Breast epithelium (tissue), 4 donors: ENCODE data around the gene PNPLA5. TPM values are rescaled to one million over a fixed set of nuclear protein-coding genes. Genes with fewer than 3 reads are reported as not detected.
A peak's percentile ranks its signal among the peaks of the same experiment; 100 is the strongest.

ENCODE experiments used
- DNase-seq, 2 donors: peaks; one replicate each; pipeline ENCODE4 v3.0.0-alpha.2; 2019; ENCODE audit warnings: low spot score in 2 of 2
- H3K27ac ChIP-seq, 2 donors: fragments of 200-600 bp; sonication (generic) in 1 of 2; one replicate each; pipeline ENCODE4 v1.5.1; 2016 to 2019; ENCODE audit warnings: mild to moderate bottlenecking in 1 of 2
- H3K27me3 ChIP-seq, 2 donors: fragments of 200-600 bp; sonication (generic) in 1 of 2; one replicate each; pipeline versions ENCODE4 v1.5.1 to v1.6.0; 2017 to 2019; ENCODE audit warnings: control low read depth in 1 of 2, mild to moderate bottlenecking in 1 of 2
- H3K36me3 ChIP-seq: fragments of 200-600 bp; one replicate; pipeline ENCODE4 v1.5.1; 2019
- H3K4me1 ChIP-seq, 2 donors: fragments of 200-600 bp; sonication (generic); one replicate each; pipeline ENCODE4 v1.5.1; 2016 to 2019; ENCODE audit warnings: control low read depth in 1 of 2
- H3K4me3 ChIP-seq, 3 donors: fragments of 200-600 bp; sonication (generic); 1 replicate in 2 of 3; 2 replicates in 1 of 3; pipeline ENCODE4 v1.5.1; 2016 to 2019; ENCODE audit warnings: mild to moderate bottlenecking in 3 of 3, moderate library complexity in 2 of 3
- H3K9me3 ChIP-seq, 2 donors: fragments of 200-600 bp; sonication (generic) in 1 of 2; one replicate each; pipeline ENCODE4 v1.5.1; 2016 to 2019; ENCODE audit warnings: control low read depth in 1 of 2
- CTCF ChIP-seq, 3 donors: fragments of 450-650 bp; IDR thresholded peaks; one replicate each; pipeline ENCODE4 v1.5.1; 2016 to 2017; ENCODE audit warnings: antibody characterized with exemption in 3 of 3, mild to moderate bottlenecking in 3 of 3, moderate library complexity in 3 of 3
- POLR2A ChIP-seq: fragments of 450-650 bp; IDR thresholded peaks from one replicate; pipeline ENCODE4 v1.6.1; 2016; ENCODE audit warnings: antibody characterized with exemption, mild to moderate bottlenecking, moderate library complexity
- POLR2AphosphoS5 ChIP-seq, 3 donors: sonication (generic); formaldehyde crosslinking; IDR thresholded peaks; one replicate each; pipeline ENCODE4 v1.6.1; 2017; ENCODE audit warnings: antibody characterized with exemption in 3 of 3
- intact Hi-C: fragments of 100-400 bp; cut with DNase I; formaldehyde crosslinking; loops from one replicate; pipeline ENCODE4 v1.15.1; 2023; ENCODE audit warnings: low total_unique reads
- total RNA-seq, 3 donors: library from RNA; depleted of rRNA; stranded (reverse); fragments of >200 nt; gene quantifications; one replicate each; pipeline ENCODE4 v1.1.0, GENCODE V29; 2016

Gene PNPLA5
- total RNA-seq, 3 donors from 2014 or later, result not detected

- H3K27me3 ChIP-seq, result peaks cover 0 to 24% of the 10 kb centered on the region in 2 donors
- no peak within 1 kb of the TSS for H3K27ac ChIP-seq
- peak in 1 of 2 donors; percentile 49 for DNase-seq
- H3K36me3 ChIP-seq, result no peaks in the 10 kb centered on the region
- TF ChIP-seq POLR2AphosphoS5 (IDR thresholded peaks at IDR 0.05), result no peak
- TF ChIP-seq CTCF (IDR thresholded peaks at IDR 0.05), result no peak
- no peak for TF ChIP-seq POLR2A
- no peaks in the 10 kb centered on the region for H3K4me1 ChIP-seq
- intact Hi-C loops, result no loop called here
- H3K9me3 ChIP-seq, result no peaks in the 10 kb centered on the region
- peak within 1 kb of the TSS in 2 of 3 donors; percentile 52 to 64 for H3K4me3 ChIP-seq
Observed at GRCh38 chr22:43862074-43862881, 29.5 kb downstream of the PNPLA5 start, which contains the start of gene SULT4A1. Gene SULT4A1 (minus strand): TSS chr22:43862513. CDS start chr22:43862382, 131 bp downstream.

DNA sequence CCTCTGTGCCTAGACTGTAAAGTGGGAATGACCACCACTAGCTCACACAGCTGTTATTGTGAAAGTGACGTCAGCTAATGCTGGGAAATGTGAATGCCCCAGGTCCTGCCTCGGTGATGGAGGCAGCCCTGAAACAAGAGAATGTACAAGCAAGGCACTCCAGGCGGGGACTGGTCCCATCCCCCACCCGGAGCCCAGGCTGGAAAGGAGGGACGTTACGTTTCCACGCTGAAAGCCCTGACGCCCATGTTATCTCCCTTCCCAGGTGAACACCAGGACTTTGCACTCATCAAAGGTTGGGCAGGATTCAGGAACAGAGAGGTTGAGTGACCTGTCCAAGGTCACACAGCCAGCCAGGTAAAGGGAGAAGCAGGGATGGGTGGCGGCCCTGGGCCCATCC, 30.3 kb downstream of the PNPLA5 start:
- H3K9me3 ChIP-seq, result no peaks in the 10 kb centered on the region
- peak overlapping the region in 2 of 3 donors; percentile 52 to 64 for H3K4me3 ChIP-seq
- no peaks in the 10 kb centered on the region for H3K4me1 ChIP-seq
- H3K36me3 ChIP-seq, result no peaks in the 10 kb centered on the region
- peak in 1 of 2 donors; percentile 36 for DNase-seq
- no peak overlapping the region for H3K27ac ChIP-seq
- peaks cover 0 to 24% of the 10 kb centered on the region in 2 donors for H3K27me3 ChIP-seq
- intact Hi-C loops, result no loop called here
- TF ChIP-seq CTCF (IDR thresholded peaks at IDR 0.05) (no peak), POLR2AphosphoS5 (IDR thresholded peaks at IDR 0.05) (no peak), POLR2A (no peak)

DNA sequence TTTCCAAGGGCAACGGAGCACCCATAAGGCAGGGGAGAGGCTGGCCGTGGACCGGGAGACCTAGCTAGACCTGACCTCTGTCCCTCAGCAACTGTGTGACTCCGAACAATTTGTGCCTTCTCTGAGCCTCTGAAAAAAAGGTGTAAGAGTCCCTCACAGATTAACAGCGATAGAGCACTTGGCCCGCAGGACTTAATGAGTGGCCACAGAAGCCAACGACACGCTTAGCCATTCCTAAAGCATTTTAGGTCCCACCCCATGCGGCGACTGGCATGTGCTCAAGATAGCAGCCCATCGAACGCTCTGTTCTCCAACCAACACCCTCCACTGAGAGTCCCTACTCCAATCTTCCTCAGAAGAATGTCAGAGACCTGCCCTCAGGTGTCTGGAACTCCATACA, 31.0 kb downstream of the PNPLA5 start:
- Histone ChIP-seq H3K4me3 (no peak overlapping the region), H3K9me3 (no peaks in the 10 kb centered on the region), H3K4me1 (no peaks in the 10 kb centered on the region), H3K36me3 (no peaks in the 10 kb centered on the region), H3K27me3 (peaks cover 0 to 24% of the 10 kb centered on the region in 2 donors), H3K27ac (no peak overlapping the region)
- TF ChIP-seq POLR2A (no peak), POLR2AphosphoS5 (IDR thresholded peaks at IDR 0.05) (no peak), CTCF (IDR thresholded peaks at IDR 0.05) (no peak)
- peak in 1 of 2 donors; percentile 7 for DNase-seq
- intact Hi-C loops, result no loop called here

DNA sequence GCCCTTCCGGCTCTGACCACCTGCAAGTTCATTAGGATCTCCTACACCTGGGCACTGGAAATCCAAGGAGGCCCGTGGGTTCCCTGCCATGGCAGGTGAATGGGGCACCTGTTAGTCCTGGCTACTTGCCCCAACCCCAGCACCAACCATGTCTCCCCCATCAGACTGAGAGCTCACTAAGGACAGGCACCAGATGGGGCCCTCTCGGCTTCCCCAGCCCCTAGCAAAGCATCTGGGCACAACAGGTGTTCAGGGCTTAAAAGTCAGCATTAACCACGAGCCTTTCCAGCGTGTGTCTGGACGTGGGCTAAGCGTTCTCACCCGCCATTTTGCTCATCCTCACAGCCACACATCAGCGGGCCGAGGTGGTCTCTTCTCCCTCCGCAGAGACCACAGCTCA, 31.7 kb downstream of the PNPLA5 start:
- Histone ChIP-seq H3K27me3 (peaks cover 0 to 24% of the 10 kb centered on the region in 2 donors), H3K4me1 (no peaks in the 10 kb centered on the region), H3K4me3 (no peak overlapping the region), H3K27ac (no peak overlapping the region), H3K9me3 (no peaks in the 10 kb centered on the region), H3K36me3 (no peaks in the 10 kb centered on the region)
- intact Hi-C loops, result no loop called here
- no peak for TF ChIP-seq CTCF (IDR thresholded peaks at IDR 0.05)
- no peak for TF ChIP-seq POLR2A
- TF ChIP-seq POLR2AphosphoS5 (IDR thresholded peaks at IDR 0.05), result no peak
- peak in 1 of 2 donors; percentile 14 for DNase-seq

GRCh38 chr22:43859621-43860020, 32.2 kb downstream of the PNPLA5 start:
- H3K27me3 ChIP-seq, result peaks cover 0 to 20% of the 10 kb centered on the region in 2 donors
- intact Hi-C loops, result no loop called here
- no peaks in the 10 kb centered on the region for H3K9me3 ChIP-seq
- no peaks in the 10 kb centered on the region for H3K4me1 ChIP-seq
- no peak overlapping the region for H3K27ac ChIP-seq
- TF ChIP-seq CTCF (IDR thresholded peaks at IDR 0.05) (no peak), POLR2A (no peak), POLR2AphosphoS5 (IDR thresholded peaks at IDR 0.05) (no peak)
- H3K36me3 ChIP-seq, result no peaks in the 10 kb centered on the region
- no peak overlapping the region for H3K4me3 ChIP-seq
- peak in 1 of 2 donors; percentile 44 for DNase-seq
